ENCODE results near the gene ACIN1.

DNA sequence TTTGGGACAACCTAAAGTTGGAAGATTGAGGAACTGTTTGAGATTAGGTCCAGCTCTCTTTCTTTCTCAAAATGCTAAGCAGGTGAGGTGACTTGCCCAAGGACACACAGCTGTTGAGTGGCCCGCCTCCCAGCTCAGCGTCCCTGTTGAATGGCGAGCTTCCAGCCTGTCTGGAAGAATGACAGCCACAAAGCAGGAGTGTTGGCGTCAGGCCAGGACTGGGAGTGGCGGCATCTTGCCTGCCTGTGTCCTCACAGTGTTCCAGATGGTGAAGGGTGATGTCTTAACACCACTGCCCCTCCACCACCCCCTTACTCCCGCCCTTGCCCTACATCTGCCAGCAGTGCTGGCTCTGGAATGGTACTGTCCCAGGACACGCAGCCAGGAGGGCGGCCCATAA, 28.5 kb upstream of the ACIN1 start:
- TF ChIP-seq, protein P1, sequence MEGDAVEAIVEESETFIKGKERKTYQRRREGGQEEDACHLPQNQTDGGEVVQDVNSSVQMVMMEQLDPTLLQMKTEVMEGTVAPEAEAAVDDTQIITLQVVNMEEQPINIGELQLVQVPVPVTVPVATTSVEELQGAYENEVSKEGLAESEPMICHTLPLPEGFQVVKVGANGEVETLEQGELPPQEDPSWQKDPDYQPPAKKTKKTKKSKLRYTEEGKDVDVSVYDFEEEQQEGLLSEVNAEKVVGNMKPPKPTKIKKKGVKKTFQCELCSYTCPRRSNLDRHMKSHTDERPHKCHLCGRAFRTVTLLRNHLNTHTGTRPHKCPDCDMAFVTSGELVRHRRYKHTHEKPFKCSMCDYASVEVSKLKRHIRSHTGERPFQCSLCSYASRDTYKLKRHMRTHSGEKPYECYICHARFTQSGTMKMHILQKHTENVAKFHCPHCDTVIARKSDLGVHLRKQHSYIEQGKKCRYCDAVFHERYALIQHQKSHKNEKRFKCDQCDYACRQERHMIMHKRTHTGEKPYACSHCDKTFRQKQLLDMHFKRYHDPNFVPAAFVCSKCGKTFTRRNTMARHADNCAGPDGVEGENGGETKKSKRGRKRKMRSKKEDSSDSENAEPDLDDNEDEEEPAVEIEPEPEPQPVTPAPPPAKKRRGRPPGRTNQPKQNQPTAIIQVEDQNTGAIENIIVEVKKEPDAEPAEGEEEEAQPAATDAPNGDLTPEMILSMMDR (optimal IDR thresholded peaks at IDR 0.05 in 1 of 3, IDR thresholded peaks at IDR 0.05 in 1 of 3, conservative IDR thresholded peaks at IDR 0.05 in 1 of 3; ENCODE audit: extremely low read depth in 1 of 3, insufficient read depth in 2 of 3, low read length in 3 of 3): no peak
- no peak for TF ChIP-seq EZH2 (IDR thresholded peaks at IDR 0.05; ENCODE audit: low read length)

Data from keratinocyte (primary cell).